Naive thymus-derived CD4-positive, alpha-beta T cell (primary cell): ENCODE data around the gene PEMT. TPM values are rescaled to one million over a fixed set of nuclear protein-coding genes. Genes with fewer than 3 reads are reported as not detected.
A peak's percentile ranks its signal among the peaks of the same experiment; 100 is the strongest.

Experiments
- ATAC-seq: fragments of 150-1000 bp; cut with Tn5 transposase; 2 replicates; pipeline ENCODE4 v1.10.0; 2021; ENCODE audit warnings: mild to moderate bottlenecking, moderate library complexity
- CTCF ChIA-PET: fragments of 350-600 bp; sonication (Branson Sonifier 250); formaldehyde crosslinking; loops from one replicate; lab custom pipeline; 2021; ENCODE audit warnings: antibody characterized with exemption; lab: Charles Lee
- POLR2A ChIA-PET: fragments of 350-600 bp; sonication (Branson Sonifier 250); formaldehyde crosslinking; loops from one replicate; lab custom pipeline; 2021; ENCODE audit warnings: antibody characterized with exemption, inconsistent platforms; lab: Charles Lee
- DNase-seq, 9 donors: peaks; one replicate each; pipeline versions ENCODE4 v3.0.0 to v3.0.0-alpha.2; 2020 to 2022; ENCODE audit warnings: mixed read lengths in 1 of 9
- H3K27ac ChIP-seq: one replicate; pipeline ENCODE4 v1.7.0; 2013; ENCODE audit warnings: mild to moderate bottlenecking, low read depth, low read length, moderate library complexity
- H3K27me3 ChIP-seq, 2 donors: one replicate each; pipeline ENCODE4 v1.7.0; 2013; ENCODE audit warnings: low read length in 2 of 2, mild to moderate bottlenecking in 2 of 2, moderate library complexity in 2 of 2; ENCODE audit not compliant: control insufficient read depth in 2 of 2, insufficient read depth in 2 of 2
- H3K36me3 ChIP-seq, 3 experiments: 1 replicate in 2 of 3; 2 replicates in 1 of 3; pipeline ENCODE4 v1.7.0; 2013; ENCODE audit warnings: low read length in 3 of 3, mild to moderate bottlenecking in 3 of 3, moderate library complexity in 1 of 3; ENCODE audit not compliant: insufficient read depth in 3 of 3, control insufficient read depth in 2 of 3
- H3K4me1 ChIP-seq, 2 donors: one replicate each; pipeline ENCODE4 v1.7.0; 2013; ENCODE audit warnings: low read length in 2 of 2, mild to moderate bottlenecking in 2 of 2, moderate library complexity in 1 of 2; ENCODE audit not compliant: control insufficient read depth in 2 of 2, insufficient read depth in 2 of 2
- H3K4me3 ChIP-seq: 2 replicates; pipeline ENCODE4 v1.7.0; 2013; ENCODE audit warnings: mild to moderate bottlenecking, low read length
- H3K9me3 ChIP-seq, 3 experiments: 1 replicate in 2 of 3; 2 replicates in 1 of 3; pipeline ENCODE4 v1.7.0; 2013; ENCODE audit warnings: low read length in 3 of 3; ENCODE audit not compliant: control insufficient read depth in 2 of 3
- H3K27ac Mint-ChIP-seq, 9 donors: one replicate each; pipeline ENCODE4 v1.8.0; 2020 to 2022; ENCODE audit warnings: mixed read lengths in 9 of 9, mild to moderate bottlenecking in 8 of 9, moderate library complexity in 5 of 9, inconsistent platforms in 2 of 9
- H3K27me3 Mint-ChIP-seq, 5 donors: one replicate each; pipeline ENCODE4 v1.8.0; 2021 to 2022; ENCODE audit warnings: mixed read lengths in 5 of 5, mild to moderate bottlenecking in 1 of 5
- H3K36me3 Mint-ChIP-seq, 5 donors: one replicate each; pipeline ENCODE4 v1.8.0; 2020 to 2022; ENCODE audit warnings: mixed read lengths in 5 of 5, mild to moderate bottlenecking in 3 of 5, inconsistent platforms in 1 of 5
- H3K4me1 Mint-ChIP-seq, 7 donors: one replicate each; pipeline ENCODE4 v1.8.0; 2020 to 2022; ENCODE audit warnings: mixed read lengths in 7 of 7, mild to moderate bottlenecking in 3 of 7, inconsistent platforms in 1 of 7
- H3K4me3 Mint-ChIP-seq, 10 donors: one replicate each; pipeline ENCODE4 v1.8.0; 2020 to 2022; ENCODE audit warnings: mild to moderate bottlenecking in 10 of 10, mixed read lengths in 10 of 10, moderate library complexity in 6 of 10, inconsistent platforms in 2 of 10
- H3K9me3 Mint-ChIP-seq, 11 donors: one replicate each; pipeline ENCODE4 v1.8.0; 2020 to 2022; ENCODE audit warnings: mixed read lengths in 11 of 11, mild to moderate bottlenecking in 4 of 11, inconsistent platforms in 1 of 11, moderate library complexity in 1 of 11
- intact Hi-C, 2 donors: fragments of 100-400 bp; cut with micrococcal nuclease; formaldehyde crosslinking; loops; one replicate each; pipeline ENCODE4 v1.15.1; 2023
- polyA plus RNA-seq, 2 donors: library from polyadenylated mRNA; unstranded; fragments of 300-500 nt; fragmentation: Illumina TruSeq; gene quantifications; one replicate each; pipeline ENCODE4 v1.2.3, GENCODE V29; 2021
- total RNA-seq, 6 experiments: library from RNA in 5 of 6; stranded (reverse) in 5 of 6; gene quantifications; 1 replicate in 5 of 6; 2 replicates in 1 of 6; pipeline ENCODE4 v1.2.3 and lab custom pipeline; 2021 to 2026

PEMT gene
- total and polyA plus RNA-seq, 7 experiments from 2014 or later, result 9.5 to 34.1 (median 12.3) TPM

GRCh38 chr17:17546399-17547185 lies 44.9 kb downstream of the PEMT start:
- ATAC-seq, result no peak
- intact Hi-C loops, result no loop called here
- H3K27me3 ChIP-seq, result no peaks in the 10 kb centered on the region
- no peaks in the 10 kb centered on the region for H3K4me1 ChIP-seq
- H3K4me3 ChIP-seq, result no peak overlapping the region
- Mint-ChIP-seq H3K4me3 (no peak overlapping the region), H3K36me3 (peaks cover 0 to 4% (median 0%) of the 10 kb centered on the region in 5 donors), H3K4me1 (no peaks in the 10 kb centered on the region), H3K27me3 (no peaks in the 10 kb centered on the region), H3K9me3 (no peaks in the 10 kb centered on the region), H3K27ac (no peak overlapping the region)
- no peaks in the 10 kb centered on the region for H3K36me3 ChIP-seq
- H3K9me3 ChIP-seq, result no peaks in the 10 kb centered on the region
- POLR2A ChIA-PET, result no interaction called here
- DNase-seq, result no peak
- CTCF ChIA-PET, result no interaction called here
- H3K27ac ChIP-seq, result no peak overlapping the region

GRCh38 chr17:17545984-17546383 lies 45.5 kb downstream of the PEMT start:
- Histone ChIP-seq H3K4me3 (no peak overlapping the region), H3K9me3 (no peaks in the 10 kb centered on the region), H3K27ac (no peak overlapping the region), H3K36me3 (no peaks in the 10 kb centered on the region), H3K27me3 (no peaks in the 10 kb centered on the region), H3K4me1 (no peaks in the 10 kb centered on the region)
- ATAC-seq (no peak), DNase-seq (no peak)
- no peaks in the 10 kb centered on the region for H3K4me1 Mint-ChIP-seq
- CTCF ChIA-PET, result no interaction called here
- no peaks in the 10 kb centered on the region for H3K27me3 Mint-ChIP-seq
- H3K36me3 Mint-ChIP-seq, result peaks cover 0 to 4% (median 0%) of the 10 kb centered on the region in 5 donors
- intact Hi-C loops, result no loop called here
- H3K9me3 Mint-ChIP-seq, result no peaks in the 10 kb centered on the region
- POLR2A ChIA-PET, result no interaction called here
- H3K4me3 Mint-ChIP-seq, result no peak overlapping the region
- peak overlapping the region in 2 of 9 donors; percentile 14 to 17 for H3K27ac Mint-ChIP-seq

DNA sequence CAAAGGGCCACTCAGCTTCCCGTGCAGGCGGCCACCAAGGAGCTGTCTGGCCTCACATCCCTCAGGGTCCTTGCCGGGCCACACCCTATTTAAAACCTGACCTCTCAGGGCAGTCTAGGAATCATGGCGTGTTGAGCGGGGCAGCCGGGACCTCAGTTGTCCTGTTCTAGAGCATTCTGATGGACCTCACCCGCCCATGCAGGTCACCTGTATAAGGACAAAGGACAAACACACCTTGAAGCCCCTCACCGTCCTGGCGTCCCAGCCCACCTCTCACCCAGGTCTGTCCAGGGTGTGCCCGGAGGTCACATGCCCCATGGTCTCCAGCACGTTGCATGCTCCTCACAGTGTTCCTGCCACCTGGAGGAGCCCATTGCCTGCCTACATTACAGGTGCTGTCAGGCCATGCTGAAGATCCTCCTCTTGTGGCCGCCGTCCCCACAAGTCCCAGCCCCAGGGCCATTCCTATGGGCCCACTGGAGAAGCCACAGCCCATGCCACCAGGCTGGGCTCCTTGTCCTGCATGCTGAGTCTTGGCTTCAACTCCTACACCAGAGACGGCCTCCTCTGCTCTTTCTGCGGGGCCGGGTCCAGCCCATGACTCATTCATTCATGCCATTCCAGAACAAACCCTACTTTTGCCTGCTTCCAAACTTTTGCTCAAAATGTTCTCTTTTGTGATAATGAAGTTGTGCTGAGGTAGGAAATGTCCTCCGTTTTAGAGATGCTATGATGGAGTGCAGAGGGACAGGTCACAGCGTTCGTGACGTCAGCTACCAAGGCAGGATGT lies 46.3 kb downstream of the PEMT start:
- intact Hi-C loops, result no loop called here
- no peak for DNase-seq
- H3K27me3 Mint-ChIP-seq, result no peaks in the 10 kb centered on the region

DNA sequence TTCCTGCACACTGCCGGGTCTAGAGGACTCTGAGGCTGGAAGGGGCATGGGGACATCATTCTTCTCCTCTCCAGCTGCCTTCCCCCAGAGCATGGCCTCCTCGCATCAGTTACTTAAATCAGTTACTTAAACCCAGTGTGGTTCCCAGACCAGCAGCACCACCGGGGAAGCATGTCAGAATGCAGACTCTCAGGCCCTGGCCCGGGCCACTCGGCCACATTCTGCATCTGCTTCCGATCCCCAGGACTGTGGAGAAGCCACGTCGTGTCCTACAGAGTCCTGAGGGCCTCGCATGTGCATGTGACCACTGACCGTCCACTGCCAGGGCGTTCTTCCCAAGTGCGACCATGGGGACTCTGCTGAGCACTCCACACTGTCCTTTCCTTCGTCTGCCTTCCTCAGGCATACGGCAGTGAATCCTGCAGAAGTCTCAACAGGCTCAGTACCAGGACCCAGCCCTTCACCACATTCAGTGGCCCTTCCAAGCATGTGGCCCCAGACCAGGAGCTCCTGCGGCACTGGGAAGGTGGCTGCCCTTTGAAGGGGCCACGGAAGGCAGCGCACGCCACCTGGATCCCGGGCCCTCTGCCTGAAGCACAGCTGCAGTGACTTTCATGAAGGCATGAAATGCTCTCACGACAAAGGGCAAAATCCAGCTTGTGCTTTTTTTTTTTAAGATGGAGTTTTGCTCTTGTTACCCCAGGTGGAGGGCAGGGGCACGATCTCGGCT lies 48.4 kb downstream of the PEMT start:
- no peak for DNase-seq
- Mint-ChIP-seq H3K36me3 (peaks cover 0 to 4% (median 0%) of the 10 kb centered on the region in 5 donors), H3K4me3 (no peak overlapping the region), H3K27ac (no peak overlapping the region), H3K27me3 (no peaks in the 10 kb centered on the region), H3K4me1 (peaks cover 0 to 3% (median 0%) of the 10 kb centered on the region in 7 donors), H3K9me3 (no peaks in the 10 kb centered on the region)
- Histone ChIP-seq H3K27me3 (no peaks in the 10 kb centered on the region), H3K4me3 (no peak overlapping the region), H3K9me3 (no peaks in the 10 kb centered on the region), H3K4me1 (no peaks in the 10 kb centered on the region), H3K36me3 (no peaks in the 10 kb centered on the region), H3K27ac (no peak overlapping the region)
- ChIA-PET CTCF (no interaction called here), POLR2A (no interaction called here)
- ATAC-seq, result no peak
- intact Hi-C loops, result no loop called here

More for the DNA sequence above, 46.3 kb downstream of the PEMT start:
- no peaks in the 10 kb centered on the region for H3K9me3 Mint-ChIP-seq
- no peaks in the 10 kb centered on the region for H3K27me3 ChIP-seq
- no peaks in the 10 kb centered on the region for H3K4me1 ChIP-seq
- peak overlapping the region in 1 of 9 donors; percentile 14 for H3K27ac Mint-ChIP-seq
- no peak overlapping the region for H3K4me3 ChIP-seq
- no peaks in the 10 kb centered on the region for H3K36me3 ChIP-seq
- no peak overlapping the region for H3K4me3 Mint-ChIP-seq
- H3K27ac ChIP-seq, result no peak overlapping the region
- CTCF ChIA-PET, result no interaction called here
- peaks cover 0 to 4% (median 0%) of the 10 kb centered on the region in 5 donors for H3K36me3 Mint-ChIP-seq
- POLR2A ChIA-PET, result no interaction called here
- no peaks in the 10 kb centered on the region for H3K9me3 ChIP-seq
- no peak for ATAC-seq
- peaks cover 0 to 3% (median 0%) of the 10 kb centered on the region in 7 donors for H3K4me1 Mint-ChIP-seq

DNA sequence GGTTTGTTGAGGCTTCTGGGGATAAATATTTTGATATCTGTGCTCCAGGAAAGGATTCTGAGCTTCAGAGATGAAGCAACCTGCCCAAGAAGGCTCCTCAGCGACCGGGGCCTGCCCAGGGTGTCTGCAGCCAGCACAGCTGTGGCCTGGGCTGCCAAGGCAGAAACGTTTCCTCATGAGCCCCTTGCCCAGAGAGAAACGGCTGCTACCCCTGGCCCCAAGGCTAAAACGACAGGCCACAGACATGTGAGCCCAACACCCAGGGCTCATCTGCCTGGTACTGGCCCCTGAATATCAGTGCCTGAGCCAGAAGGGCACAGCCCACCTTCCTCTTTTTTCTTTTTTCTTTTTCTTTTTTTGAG lies 49.9 kb downstream of the PEMT start:
- Histone ChIP-seq H3K9me3 (no peaks in the 10 kb centered on the region), H3K27ac (no peak overlapping the region), H3K4me3 (no peak overlapping the region), H3K4me1 (no peaks in the 10 kb centered on the region), H3K36me3 (no peaks in the 10 kb centered on the region), H3K27me3 (no peaks in the 10 kb centered on the region)
- intact Hi-C loops, result no loop called here
- no peaks in the 10 kb centered on the region for H3K27me3 Mint-ChIP-seq
- no peak overlapping the region for H3K4me3 Mint-ChIP-seq
- peaks cover 0 to 3% (median 0%) of the 10 kb centered on the region in 7 donors for H3K4me1 Mint-ChIP-seq
- H3K36me3 Mint-ChIP-seq, result peaks cover 0 to 3% (median 0%) of the 10 kb centered on the region in 5 donors
- DNase-seq (no peak), ATAC-seq (no peak)
- ChIA-PET POLR2A (no interaction called here), CTCF (interaction anchor here (0.5 kb wide), 1 partner anchor 73 kb away, joined by 3 read pairs; no protein-coding TSS in a partner anchor)
- no peak overlapping the region for H3K27ac Mint-ChIP-seq
- no peaks in the 10 kb centered on the region for H3K9me3 Mint-ChIP-seq

GRCh38 chr17:17540935-17541639 lies 50.4 kb downstream of the PEMT start:
- Mint-ChIP-seq H3K36me3 (peaks cover 0 to 3% (median 0%) of the 10 kb centered on the region in 5 donors), H3K27me3 (no peaks in the 10 kb centered on the region), H3K9me3 (peaks cover 0 to 1% (median 0%) of the 10 kb centered on the region in 11 donors), H3K4me3 (no peak overlapping the region), H3K4me1 (peaks cover 0 to 3% (median 0%) of the 10 kb centered on the region in 7 donors), H3K27ac (no peak overlapping the region)
- no peaks in the 10 kb centered on the region for H3K27me3 ChIP-seq
- H3K27ac ChIP-seq, result no peak overlapping the region
- ChIA-PET POLR2A (no interaction called here), CTCF (interaction anchor here (0.5 kb wide), 1 partner anchor 73 kb away, joined by 3 read pairs; no protein-coding TSS in a partner anchor)
- ATAC-seq (no peak), DNase-seq (no peak)
- intact Hi-C loops, result no loop called here
- H3K36me3 ChIP-seq, result no peaks in the 10 kb centered on the region
- no peaks in the 10 kb centered on the region for H3K9me3 ChIP-seq
- no peak overlapping the region for H3K4me3 ChIP-seq
- no peaks in the 10 kb centered on the region for H3K4me1 ChIP-seq
